Gastroesophageal sphincter (tissue), 3 donors: ENCODE results near the gene ANKH.

Experiments
- EP300 ChIP-seq: sonication (generic); formaldehyde crosslinking; IDR thresholded peaks from one replicate; pipeline ENCODE4 v1.6.1; 2017; ENCODE audit warnings: antibody characterized with exemption, mild to moderate bottlenecking
- POLR2A ChIP-seq, 2 donors: fragments of 450-650 bp; IDR thresholded peaks; one replicate each; pipeline ENCODE4 v1.6.1; 2017; ENCODE audit warnings: antibody characterized with exemption in 2 of 2, mild to moderate bottlenecking in 2 of 2, moderate library complexity in 1 of 2
- POLR2AphosphoS5 ChIP-seq: sonication (generic); formaldehyde crosslinking; IDR thresholded peaks from one replicate; pipeline ENCODE4 v1.6.1; 2017; ENCODE audit warnings: antibody characterized with exemption
- TF ChIP-seq, protein P1 (sequence below), 4 experiments: fragments of 200-600 bp in 2 of 4; fragments of 450-650 bp in 2 of 4; sonication (generic) in 1 of 4; IDR thresholded peaks; one replicate each; pipeline ENCODE4 v1.5.1; 2017 to 2019; ENCODE audit warnings: antibody characterized with exemption in 4 of 4, mild to moderate bottlenecking in 2 of 4, moderate library complexity in 2 of 4

DNA sequence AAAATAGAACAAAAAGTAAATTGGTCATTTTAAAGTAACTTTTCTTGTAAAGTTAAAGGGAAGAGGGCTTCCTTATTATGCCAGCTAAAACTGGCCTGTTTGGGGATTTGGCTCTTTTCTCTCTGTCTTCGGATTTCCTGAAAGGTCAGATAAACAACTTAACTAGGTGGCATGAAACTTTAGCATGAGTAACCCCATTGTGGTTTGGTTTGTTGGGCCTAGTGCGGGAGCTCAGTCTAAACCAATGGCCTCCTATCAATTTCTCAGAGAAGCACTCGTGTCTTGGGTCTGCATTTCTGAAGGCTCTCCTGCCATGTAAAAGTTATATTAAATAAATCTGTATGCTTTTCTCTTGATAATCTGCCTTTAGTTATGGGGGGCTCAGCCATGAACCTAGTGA, 48.5 kb upstream of the ANKH start:
- TF ChIP-seq, protein P1, sequence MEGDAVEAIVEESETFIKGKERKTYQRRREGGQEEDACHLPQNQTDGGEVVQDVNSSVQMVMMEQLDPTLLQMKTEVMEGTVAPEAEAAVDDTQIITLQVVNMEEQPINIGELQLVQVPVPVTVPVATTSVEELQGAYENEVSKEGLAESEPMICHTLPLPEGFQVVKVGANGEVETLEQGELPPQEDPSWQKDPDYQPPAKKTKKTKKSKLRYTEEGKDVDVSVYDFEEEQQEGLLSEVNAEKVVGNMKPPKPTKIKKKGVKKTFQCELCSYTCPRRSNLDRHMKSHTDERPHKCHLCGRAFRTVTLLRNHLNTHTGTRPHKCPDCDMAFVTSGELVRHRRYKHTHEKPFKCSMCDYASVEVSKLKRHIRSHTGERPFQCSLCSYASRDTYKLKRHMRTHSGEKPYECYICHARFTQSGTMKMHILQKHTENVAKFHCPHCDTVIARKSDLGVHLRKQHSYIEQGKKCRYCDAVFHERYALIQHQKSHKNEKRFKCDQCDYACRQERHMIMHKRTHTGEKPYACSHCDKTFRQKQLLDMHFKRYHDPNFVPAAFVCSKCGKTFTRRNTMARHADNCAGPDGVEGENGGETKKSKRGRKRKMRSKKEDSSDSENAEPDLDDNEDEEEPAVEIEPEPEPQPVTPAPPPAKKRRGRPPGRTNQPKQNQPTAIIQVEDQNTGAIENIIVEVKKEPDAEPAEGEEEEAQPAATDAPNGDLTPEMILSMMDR (IDR thresholded peaks at IDR 0.05) = no peak
- TF ChIP-seq EP300 = no peak
- no peak for TF ChIP-seq POLR2AphosphoS5
- no peak for TF ChIP-seq POLR2A (IDR thresholded peaks at IDR 0.05)
